ENCODE measurements around the gene DIP2A. TPM values are rescaled to one million over a fixed set of nuclear protein-coding genes. Genes with fewer than 3 reads are reported as not detected.

The DIP2A gene
- total RNA-seq, 5 donors from 2014 or later (not counting 1 experiment from before 2014, with no cell fraction given) = 113 to 132 (median 128) TPM

- no peak for ATAC-seq (replicated peaks in 1 of 4)
- H3K4me3 Mint-ChIP-seq = no peak overlapping the region
These were observed 4.5 kb upstream of the DIP2A start for GRCh38 chr21:46454142-46454541.

GRCh38 chr21:46454634-46455390 is 3.9 kb upstream of the DIP2A start:
- Mint-ChIP-seq H3K27me3 (no peaks in the 10 kb centered on the region), H3K4me1 (peaks cover 8 to 49% (median 36%) of the 10 kb centered on the region in 3 donors), H3K9me3 (no peaks in the 10 kb centered on the region), H3K36me3 (peaks cover 14% of the 10 kb centered on the region), H3K27ac (no peak overlapping the region), H3K4me3 (no peak overlapping the region)
- Histone ChIP-seq H3K4me3 (ENCODE audit: control insufficient read depth in 1 of 2, extremely low read depth in 1 of 2, low read length in 1 of 2) (no peak overlapping the region), H3K4me1 (ENCODE audit: control insufficient read depth in 1 of 2, extremely low read depth in 1 of 2, insufficient read depth in 2 of 2, low read length in 2 of 2) (peaks cover 11 to 24% of the 10 kb centered on the region in 2 experiments), H3K27me3 (replicated peaks in 1 of 2; ENCODE audit: control insufficient read depth in 2 of 2, extremely low read depth in 1 of 2, insufficient read depth in 2 of 2, low read length in 1 of 2) (no peaks in the 10 kb centered on the region), H3K27ac (ENCODE audit: low read length) (no peak overlapping the region), H3K36me3 (ENCODE audit: control insufficient read depth in 2 of 2, extremely low read depth in 1 of 2, insufficient read depth in 1 of 2, low read length in 1 of 2) (peaks cover 6 to 8% of the 10 kb centered on the region in 2 donors), H3K9me3 (no peaks in the 10 kb centered on the region)
- 93% methylated on average over 2 of the region's 4 CpGs for WGBS (ENCODE audit: insufficient coverage)
- ATAC-seq (replicated peaks in 1 of 4) (no peak), DNase-seq (no peak)
- POLR2A ChIA-PET = no interaction called here
- CTCF ChIA-PET = interaction anchor here in 1 of 2 donors (0.6 kb wide), 1 partner anchor 169 kb away, joined by 4 read pairs; the partner anchor contains the start of gene MCM3AP

More at GRCh38 chr21:46454142-46454541, 4.5 kb upstream of the DIP2A start:
- peaks cover 0 to under 1% (median 0%) of the 10 kb centered on the region in 3 donors for H3K9me3 Mint-ChIP-seq
- peaks cover 14% of the 10 kb centered on the region for H3K36me3 Mint-ChIP-seq
- Histone ChIP-seq H3K27me3 (replicated peaks in 1 of 2; ENCODE audit: control insufficient read depth in 2 of 2, extremely low read depth in 1 of 2, insufficient read depth in 2 of 2, low read length in 1 of 2) (no peaks in the 10 kb centered on the region), H3K4me1 (ENCODE audit: control insufficient read depth in 1 of 2, extremely low read depth in 1 of 2, insufficient read depth in 2 of 2, low read length in 2 of 2) (peaks cover 11 to 20% of the 10 kb centered on the region in 2 experiments), H3K9me3 (no peaks in the 10 kb centered on the region), H3K4me3 (ENCODE audit: control insufficient read depth in 1 of 2, extremely low read depth in 1 of 2, low read length in 1 of 2) (no peak overlapping the region), H3K36me3 (ENCODE audit: control insufficient read depth in 2 of 2, extremely low read depth in 1 of 2, insufficient read depth in 1 of 2, low read length in 1 of 2) (peaks cover 6 to 8% of the 10 kb centered on the region in 2 donors), H3K27ac (ENCODE audit: low read length) (no peak overlapping the region)
- H3K4me1 Mint-ChIP-seq = peaks cover 5 to 47% (median 34%) of the 10 kb centered on the region in 3 donors
- H3K27ac Mint-ChIP-seq = no peak overlapping the region
- 44% methylated on average over 2 of the region's 3 CpGs for WGBS (ENCODE audit: insufficient coverage)
- ChIA-PET POLR2A (no interaction called here), CTCF (no interaction called here)
- DNase-seq = no peak
- H3K27me3 Mint-ChIP-seq = no peaks in the 10 kb centered on the region

GRCh38 chr21:46455575-46456385 is 2.9 kb upstream of the DIP2A start:
- H3K27me3 ChIP-seq (replicated peaks in 1 of 2; ENCODE audit: control insufficient read depth in 2 of 2, extremely low read depth in 1 of 2, insufficient read depth in 2 of 2, low read length in 1 of 2) = no peaks in the 10 kb centered on the region
- H3K4me3 ChIP-seq (ENCODE audit: control insufficient read depth in 1 of 2, extremely low read depth in 1 of 2, low read length in 1 of 2) = no peak overlapping the region
- DNase-seq (no peak), ATAC-seq (replicated peaks in 1 of 4) (no peak)
- no peak overlapping the region for H3K27ac ChIP-seq (ENCODE audit: low read length)
- ChIA-PET CTCF (no interaction called here), POLR2A (interaction anchor here (0.6 kb wide), 2 partner anchors 14 to 147 kb away, joined by 3 to 5 read pairs; no protein-coding TSS in a partner anchor)
- 93% methylated on average over 6 of the region's 10 CpGs for WGBS (ENCODE audit: insufficient coverage)
- H3K4me1 ChIP-seq (ENCODE audit: control insufficient read depth in 1 of 2, extremely low read depth in 1 of 2, insufficient read depth in 2 of 2, low read length in 2 of 2) = peaks cover 15 to 31% of the 10 kb centered on the region in 2 experiments
- no peak overlapping the region for H3K27ac Mint-ChIP-seq
- peak overlapping the region; percentile 49 to 90 (median 81) for H3K4me3 Mint-ChIP-seq
- no peaks in the 10 kb centered on the region for H3K9me3 Mint-ChIP-seq
- peaks cover 6 to 8% of the 10 kb centered on the region in 2 donors for H3K36me3 ChIP-seq (ENCODE audit: control insufficient read depth in 2 of 2, extremely low read depth in 1 of 2, insufficient read depth in 1 of 2, low read length in 1 of 2)
- H3K9me3 ChIP-seq = no peaks in the 10 kb centered on the region
- no peaks in the 10 kb centered on the region for H3K27me3 Mint-ChIP-seq
- H3K4me1 Mint-ChIP-seq = peaks cover 15 to 54% (median 43%) of the 10 kb centered on the region in 3 donors
- H3K36me3 Mint-ChIP-seq = peaks cover 10% of the 10 kb centered on the region

GRCh38 chr21:46456750-46457149 is 1.9 kb upstream of the DIP2A start:
- peaks cover 6 to 8% of the 10 kb centered on the region in 2 donors for H3K36me3 ChIP-seq (ENCODE audit: control insufficient read depth in 2 of 2, extremely low read depth in 1 of 2, insufficient read depth in 1 of 2, low read length in 1 of 2)
- no peaks in the 10 kb centered on the region for H3K27me3 ChIP-seq (replicated peaks in 1 of 2; ENCODE audit: control insufficient read depth in 2 of 2, extremely low read depth in 1 of 2, insufficient read depth in 2 of 2, low read length in 1 of 2)
- CTCF ChIA-PET = no interaction called here
- 67% methylated on average over 2 of the region's 4 CpGs for WGBS (ENCODE audit: insufficient coverage)
- H3K27me3 Mint-ChIP-seq = no peaks in the 10 kb centered on the region
- peaks cover 7% of the 10 kb centered on the region for H3K36me3 Mint-ChIP-seq
- ATAC-seq (replicated peaks in 1 of 4) (no peak), DNase-seq (no peak)
- H3K9me3 Mint-ChIP-seq = no peaks in the 10 kb centered on the region
- no peak overlapping the region for H3K27ac ChIP-seq (ENCODE audit: low read length)
- H3K4me1 ChIP-seq (ENCODE audit: control insufficient read depth in 1 of 2, extremely low read depth in 1 of 2, insufficient read depth in 2 of 2, low read length in 2 of 2) = peaks cover 15 to 34% of the 10 kb centered on the region in 2 experiments
- peak overlapping the region in 1 of 2 donors; percentile 11 for H3K4me3 ChIP-seq (ENCODE audit: control insufficient read depth in 1 of 2, extremely low read depth in 1 of 2, low read length in 1 of 2)
- no peaks in the 10 kb centered on the region for H3K9me3 ChIP-seq
- POLR2A ChIA-PET = no interaction called here
- H3K4me3 Mint-ChIP-seq = peak overlapping the region; percentile 49 to 90 (median 81)
- peaks cover 22 to 57% (median 48%) of the 10 kb centered on the region in 3 donors for H3K4me1 Mint-ChIP-seq
- H3K27ac Mint-ChIP-seq = peak overlapping the region in 1 of 2 donors; percentile 34

- WGBS (ENCODE audit: insufficient coverage) = 0% methylated on average over 28 of the region's 30 CpGs
- H3K4me3 Mint-ChIP-seq = peak overlapping the region; percentile 81 to 90 (median 85)
These were observed 833 bp upstream of the DIP2A start for GRCh38 chr21:46457801-46458314.

GRCh38 chr21:46459024-46459355 is 299 bp downstream of the DIP2A start:
- under 1% methylated on average over 29 of the region's 36 CpGs for WGBS (ENCODE audit: insufficient coverage)
- peak overlapping the region; percentile 51 to 64 for H3K4me3 ChIP-seq (ENCODE audit: control insufficient read depth in 1 of 2, extremely low read depth in 1 of 2, low read length in 1 of 2)
- DNase-seq (no peak), ATAC-seq (replicated peaks in 1 of 4) (no peak)
- H3K27me3 ChIP-seq (replicated peaks in 1 of 2; ENCODE audit: control insufficient read depth in 2 of 2, extremely low read depth in 1 of 2, insufficient read depth in 2 of 2, low read length in 1 of 2) = no peaks in the 10 kb centered on the region
- H3K36me3 ChIP-seq (ENCODE audit: control insufficient read depth in 2 of 2, extremely low read depth in 1 of 2, insufficient read depth in 1 of 2, low read length in 1 of 2) = peaks cover 7 to 10% of the 10 kb centered on the region in 2 donors
- H3K9me3 ChIP-seq = no peaks in the 10 kb centered on the region
- no peaks in the 10 kb centered on the region for H3K27me3 Mint-ChIP-seq
- peak overlapping the region in 1 of 2 donors; percentile 63 for H3K27ac Mint-ChIP-seq
- H3K9me3 Mint-ChIP-seq = no peaks in the 10 kb centered on the region
- H3K36me3 Mint-ChIP-seq = peaks cover 12% of the 10 kb centered on the region
- CTCF ChIA-PET = interaction anchor here in 1 of 2 donors (0.7 to 0.8 kb wide), 2 partner anchors 93 to 181 kb away, joined by 4 read pairs; no protein-coding TSS in a partner anchor
- H3K4me1 Mint-ChIP-seq = peaks cover 32 to 61% (median 55%) of the 10 kb centered on the region in 3 donors
- peaks cover 15 to 34% of the 10 kb centered on the region in 2 experiments for H3K4me1 ChIP-seq (ENCODE audit: control insufficient read depth in 1 of 2, extremely low read depth in 1 of 2, insufficient read depth in 2 of 2, low read length in 2 of 2)
- POLR2A ChIA-PET = interaction anchor here (0.6 to 1.4 kb wide), 3 partner anchors 42 to 98 kb away, joined by 3 read pairs; no protein-coding TSS in a partner anchor
- peak overlapping the region; percentile 77 to 90 (median 80) for H3K4me3 Mint-ChIP-seq
- no peak overlapping the region for H3K27ac ChIP-seq (ENCODE audit: low read length)

More at GRCh38 chr21:46457801-46458314, 833 bp upstream of the DIP2A start:
- H3K4me3 ChIP-seq (ENCODE audit: control insufficient read depth in 1 of 2, extremely low read depth in 1 of 2, low read length in 1 of 2) = peak overlapping the region; percentile 81 to 96
- DNase-seq (peak in 9 of 35 experiments; percentile 1 to 28 (median 8)), ATAC-seq (replicated peaks in 1 of 4) (peak; percentile 1 to 7 (median 3))
- no peaks in the 10 kb centered on the region for H3K9me3 ChIP-seq
- H3K36me3 ChIP-seq (ENCODE audit: control insufficient read depth in 2 of 2, extremely low read depth in 1 of 2, insufficient read depth in 1 of 2, low read length in 1 of 2) = peaks cover 6 to 8% of the 10 kb centered on the region in 2 donors
- H3K27me3 Mint-ChIP-seq = no peaks in the 10 kb centered on the region
- no peaks in the 10 kb centered on the region for H3K27me3 ChIP-seq (replicated peaks in 1 of 2; ENCODE audit: control insufficient read depth in 2 of 2, extremely low read depth in 1 of 2, insufficient read depth in 2 of 2, low read length in 1 of 2)
- POLR2A ChIA-PET = interaction anchor here in 1 of 2 donors (1.4 kb wide), 1 partner anchor 94 kb away, joined by 3 read pairs; no protein-coding TSS in a partner anchor
- peaks cover 8% of the 10 kb centered on the region for H3K36me3 Mint-ChIP-seq
- CTCF ChIA-PET = no interaction called here
- peaks cover 15 to 34% of the 10 kb centered on the region in 2 experiments for H3K4me1 ChIP-seq (ENCODE audit: control insufficient read depth in 1 of 2, extremely low read depth in 1 of 2, insufficient read depth in 2 of 2, low read length in 2 of 2)
- peak overlapping the region; percentile 68 to 78 for H3K27ac Mint-ChIP-seq
- H3K27ac ChIP-seq (ENCODE audit: low read length) = peak overlapping the region; percentile 73
- H3K4me1 Mint-ChIP-seq = peaks cover 31 to 60% (median 51%) of the 10 kb centered on the region in 3 donors
- H3K9me3 Mint-ChIP-seq = no peaks in the 10 kb centered on the region

All from T-cell (primary cell).